ENCODE measurements around the gene MAPKAP1. TPM values are rescaled to one million over a fixed set of nuclear protein-coding genes. Genes with fewer than 3 reads are reported as not detected.

MAPKAP1 gene
- total and polyA plus RNA-seq, 2 of the 13 experiments (the other 11 are each of a cell fraction or from before 2014, with no cell fraction given) = 45.0 to 64.3 TPM

DNA sequence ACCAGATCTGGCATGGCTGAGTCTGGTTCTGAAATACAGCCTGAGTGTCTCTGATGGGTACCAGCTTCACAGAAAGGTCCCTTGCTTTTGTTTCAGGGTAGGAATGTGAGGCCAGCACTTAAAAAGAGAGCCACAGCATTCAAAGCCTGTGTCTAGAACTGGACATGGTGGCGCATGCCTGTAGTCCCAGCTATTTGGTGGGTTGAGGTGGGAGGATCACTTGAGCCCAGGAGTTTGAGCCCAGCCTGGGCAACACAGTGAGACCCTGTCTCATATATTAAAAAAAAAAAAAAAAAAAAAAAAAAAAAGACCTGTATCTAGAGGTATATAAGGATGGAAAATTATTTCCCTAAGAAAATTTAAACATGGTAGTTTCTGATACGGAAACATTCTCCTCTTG is 243.1 kb downstream of the MAPKAP1 start:
- Histone ChIP-seq H3K36me3 (replicated peaks in 1 of 2; ENCODE audit: control insufficient read depth in 1 of 2, insufficient read depth in 2 of 2, low read length in 2 of 2) (peaks cover 3 to 5% of the 10 kb centered on the region in 2 experiments; a peak in 3 of 5 replicates), H3K27ac (ENCODE audit: extremely low read length, insufficient read depth, low read length) (no peak overlapping the region), H3K9me3 (ENCODE audit: low read length) (no peaks in the 10 kb centered on the region), H2AFZ (ENCODE audit: low read length) (no peak overlapping the region), H3K9ac (ENCODE audit: insufficient read depth, low read depth, low read length) (no peak overlapping the region), H3K4me3 (replicated peaks in 1 of 3; ENCODE audit: insufficient read depth in 1 of 3, low read depth in 2 of 3, low read length in 3 of 3) (no peak overlapping the region), H3K4me2 (ENCODE audit: low read depth, low read length) (no peak overlapping the region), H3K79me2 (ENCODE audit: insufficient read depth, low read length) (no peaks in the 10 kb centered on the region), H3K4me1 (ENCODE audit: insufficient read depth, low read length) (peaks cover 10% of the 10 kb centered on the region; the same call in 1 of the 2 replicates), H4K20me1 (ENCODE audit: insufficient read depth, low read length) (no peaks in the 10 kb centered on the region), H3K27me3 (ENCODE audit: control insufficient read depth in 1 of 2, insufficient read depth in 2 of 2, low read length in 2 of 2) (no peaks in the 10 kb centered on the region)
- POLR2A ChIA-PET = no interaction called here
- no peak for FAIRE-seq
- 99% methylated on average over 2 of the region's 2 CpGs for WGBS (ENCODE audit: low lambda C conversion rate)
- in situ Hi-C loops (cut with HindIII; ENCODE audit: extremely low pct_ligation_motif_present, low pct_unique_long_range_greater_than_20kb) = no loop called here
- TF ChIP-seq GATAD1 (CRISPR knock-in tag; IDR thresholded peaks at IDR 0.05) = no peak
- no peak for TF ChIP-seq JUNB (CRISPR knock-in tag; IDR thresholded peaks at IDR 0.05; ENCODE audit: borderline replicate concordance)
- DNase-seq (ENCODE audit: low spot score) = no peak
- no peak for ATAC-seq
- no TSS peak for BruUV-seq (replicated peaks)
- CTCF ChIA-PET (ENCODE audit: low intra/inter-chr PET ratio, low total read pairs) = no interaction called here
- intact Hi-C loops (cut with micrococcal nuclease; ENCODE audit: unreplicated experiment) = no loop called here

DNA sequence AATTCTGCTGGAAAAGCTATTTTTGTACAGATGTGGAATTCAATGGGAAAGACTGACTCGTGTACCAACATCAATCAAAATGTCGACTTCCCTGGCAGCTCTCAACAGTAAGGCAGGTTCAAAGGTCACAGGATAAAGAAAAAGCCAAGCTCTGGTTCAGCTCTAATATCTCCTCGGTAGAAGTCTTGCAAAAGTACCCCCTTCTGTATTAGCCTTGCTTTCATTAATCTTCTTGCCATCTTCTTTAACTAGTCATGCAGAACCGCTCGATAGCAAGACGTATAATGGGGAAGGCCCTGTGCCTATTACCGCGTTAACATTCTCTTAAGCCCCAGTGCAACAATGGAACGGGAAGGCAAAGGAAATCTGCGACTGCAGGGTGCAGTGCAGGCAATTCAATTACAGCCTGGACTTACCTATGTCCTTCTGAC is 244.1 kb downstream of the MAPKAP1 start:
- peaks cover 10% of the 10 kb centered on the region; the same call in 1 of the 2 replicates for H3K4me1 ChIP-seq (ENCODE audit: insufficient read depth, low read length)
- FAIRE-seq = no peak
- no peak overlapping the region for H3K4me2 ChIP-seq (ENCODE audit: low read depth, low read length)
- no peak overlapping the region for H2AFZ ChIP-seq (ENCODE audit: low read length)
- H3K4me3 ChIP-seq (replicated peaks in 1 of 3; ENCODE audit: insufficient read depth in 1 of 3, low read depth in 2 of 3, low read length in 3 of 3) = no peak overlapping the region
- in situ Hi-C loops (cut with HindIII; ENCODE audit: extremely low pct_ligation_motif_present, low pct_unique_long_range_greater_than_20kb) (no loop called here), intact Hi-C loops (cut with micrococcal nuclease; ENCODE audit: unreplicated experiment) (no loop called here)
- no peak for ATAC-seq
- 89% methylated on average over 10 of the region's 10 CpGs for WGBS (ENCODE audit: low lambda C conversion rate)
- TF ChIP-seq ZNF720 (CRISPR knock-in tag; IDR thresholded peaks at IDR 0.05) (no peak), SOX13 (IDR thresholded peaks at IDR 0.05) (no peak), SOX13 (CRISPR knock-in tag; conservative IDR thresholded peaks at IDR 0.05 in 1 of 2, IDR thresholded peaks at IDR 0.05 in 1 of 2) (0 out of 4 replicates have a peak, but pooled peaks of 1 of the 2 experiments have one; percentile 6)
- H3K9ac ChIP-seq (ENCODE audit: insufficient read depth, low read depth, low read length) = no peak overlapping the region
- DNase-seq (ENCODE audit: low spot score) = no peak
- H3K27me3 ChIP-seq (ENCODE audit: control insufficient read depth in 1 of 2, insufficient read depth in 2 of 2, low read length in 2 of 2) = no peaks in the 10 kb centered on the region
- H3K9me3 ChIP-seq (ENCODE audit: low read length) = peaks cover under 1% of the 10 kb centered on the region; the same call in 1 of the 2 replicates
- H4K20me1 ChIP-seq (ENCODE audit: insufficient read depth, low read length) = no peaks in the 10 kb centered on the region
- CTCF ChIA-PET (ENCODE audit: low intra/inter-chr PET ratio, low total read pairs) = no interaction called here
- H3K79me2 ChIP-seq (ENCODE audit: insufficient read depth, low read length) = no peaks in the 10 kb centered on the region
- no peak overlapping the region for H3K27ac ChIP-seq (ENCODE audit: extremely low read length, insufficient read depth, low read length)
- POLR2A ChIA-PET = no interaction called here
- BruUV-seq (replicated peaks) = no TSS peak
- H3K36me3 ChIP-seq (replicated peaks in 1 of 2; ENCODE audit: control insufficient read depth in 1 of 2, insufficient read depth in 2 of 2, low read length in 2 of 2) = peaks cover 3 to 5% of the 10 kb centered on the region in 2 experiments; a peak in 3 of 5 replicates

Data from HepG2 (cell line).